Trophoblast cell (in vitro differentiated cells and primary cell): ENCODE measurements around the gene TUBGCP3.

Experiments used
- DNase-seq, 2 donors: peaks; one replicate each; pipeline ENCODE4 v3.0.0-alpha.2; 2016
- H2AFZ ChIP-seq: 2 replicates; pipeline ENCODE4 v1.6.1; 2013; ENCODE audit warnings: low read length, moderate library complexity, mild to moderate bottlenecking; ENCODE audit not compliant: insufficient read depth, poor library complexity
- H2AK5ac ChIP-seq: 2 replicates; pipeline ENCODE4 v1.6.1; 2013; ENCODE audit warnings: mild to moderate bottlenecking, low read length
- H2BK120ac ChIP-seq: 2 replicates; pipeline ENCODE4 v1.6.1; 2013; ENCODE audit warnings: low read length, mild to moderate bottlenecking, moderate library complexity; ENCODE audit not compliant: insufficient read depth, poor library complexity
- H2BK12ac ChIP-seq: 2 replicates; pipeline ENCODE4 v1.6.1; 2013; ENCODE audit warnings: mild to moderate bottlenecking, low read length, moderate library complexity
- H2BK5ac ChIP-seq: 2 replicates; pipeline ENCODE4 v1.6.1; 2013; ENCODE audit warnings: low read length, low read depth, moderate library complexity, mild to moderate bottlenecking; ENCODE audit not compliant: poor library complexity
- H3K14ac ChIP-seq: 2 replicates; pipeline ENCODE4 v1.6.1; 2013; ENCODE audit warnings: mild to moderate bottlenecking, low read length
- H3K18ac ChIP-seq: 2 replicates; pipeline ENCODE4 v1.6.1; 2013; ENCODE audit warnings: mild to moderate bottlenecking, low read length
- H3K23ac ChIP-seq: 2 replicates; pipeline ENCODE4 v1.6.1; 2013; ENCODE audit warnings: low read length
- H3K27ac ChIP-seq: 2 replicates; pipeline ENCODE4 v1.5.1; 2013; ENCODE audit warnings: low read depth, mild to moderate bottlenecking, inconsistent platforms, low read length, moderate library complexity
- H3K27me3 ChIP-seq: 2 replicates; pipeline ENCODE4 v1.6.1; 2013; ENCODE audit warnings: inconsistent platforms, mild to moderate bottlenecking, low read length, moderate library complexity; ENCODE audit not compliant: insufficient read depth
- H3K36me3 ChIP-seq, 2 experiments: 1 replicate in 1 of 2; 2 replicates in 1 of 2; pipeline ENCODE4 v1.6.1; 2013; ENCODE audit warnings: low read length in 2 of 2, mild to moderate bottlenecking in 2 of 2, moderate library complexity in 1 of 2; ENCODE audit not compliant: insufficient read depth in 2 of 2, control insufficient read depth in 1 of 2
- H3K4ac ChIP-seq: 2 replicates; pipeline ENCODE4 v1.6.1; 2013; ENCODE audit warnings: low read depth, mild to moderate bottlenecking, low read length, moderate library complexity
- H3K4me1 ChIP-seq, 2 experiments: 1 replicate in 1 of 2; 2 replicates in 1 of 2; pipeline ENCODE4 v1.6.1; 2013; ENCODE audit warnings: low read length in 2 of 2, mild to moderate bottlenecking in 2 of 2, moderate library complexity in 1 of 2; ENCODE audit not compliant: insufficient read depth in 2 of 2, control insufficient read depth in 1 of 2
- H3K4me2 ChIP-seq: 2 replicates; pipeline ENCODE4 v1.6.1; 2013; ENCODE audit warnings: inconsistent platforms, mild to moderate bottlenecking, low read length, moderate library complexity
- H3K4me3 ChIP-seq: 2 replicates; pipeline ENCODE4 v1.5.1; 2013; ENCODE audit warnings: mild to moderate bottlenecking, low read depth, low read length, inconsistent platforms
- H3K79me1 ChIP-seq: one replicate; pipeline ENCODE4 v1.6.1; 2013; ENCODE audit warnings: low read length
- H3K79me2 ChIP-seq: 2 replicates; pipeline ENCODE4 v1.6.1; 2013; ENCODE audit warnings: low read length, mild to moderate bottlenecking; ENCODE audit not compliant: control insufficient read depth, insufficient read depth, poor library complexity
- H3K9ac ChIP-seq: 2 replicates; pipeline ENCODE4 v1.6.1; 2013; ENCODE audit warnings: mild to moderate bottlenecking, low read length
- H3K9me3 ChIP-seq: 2 replicates; pipeline ENCODE4 v1.6.1; 2013; ENCODE audit warnings: low read depth, mild to moderate bottlenecking, control low read depth, inconsistent platforms, low read length; ENCODE audit not compliant: insufficient read depth
- H4K12ac ChIP-seq: 2 replicates; pipeline ENCODE4 v1.6.1; 2013; ENCODE audit warnings: low read depth, mild to moderate bottlenecking, low read length, moderate library complexity
- H4K8ac ChIP-seq: 2 replicates; pipeline ENCODE4 v1.6.1; 2013; ENCODE audit warnings: low read depth, mild to moderate bottlenecking, low read length, moderate library complexity
- H4K91ac ChIP-seq: one replicate; pipeline ENCODE4 v1.6.1; 2013; ENCODE audit warnings: low read depth, mild to moderate bottlenecking, low read length, moderate library complexity
- WGBS: extraction: QIAGEN DNeasy Blood & Tissue Kit; methylation state at CpG from one replicate; pipeline ENCODE4 v1.1.7; 2013; ENCODE audit warnings: missing lambda C conversion rate; ENCODE audit not compliant: insufficient read length, insufficient coverage; ENCODE audit errors: extremely low coverage; 5-methylcytosine and 5-hydroxymethylcytosine counted together

TUBGCP3 gene

GRCh38 chr13:112606109-112607001, 18.4 kb upstream of the TUBGCP3 start:
- no peak overlapping the region for H3K14ac ChIP-seq
- WGBS: no CpG with 5 or more reads among the region's 45 CpGs
- no peak overlapping the region for H3K4ac ChIP-seq
- peak overlapping the region; percentile 93 for H3K4me2 ChIP-seq
- no peak overlapping the region for H4K12ac ChIP-seq
- H3K27me3 ChIP-seq: no peaks in the 10 kb centered on the region
- no peaks in the 10 kb centered on the region for H3K36me3 ChIP-seq
- no peak overlapping the region for H2AK5ac ChIP-seq
- H3K9ac ChIP-seq: no peak overlapping the region
- H3K4me1 ChIP-seq: peaks cover 4 to 5% of the 10 kb centered on the region in 2 experiments
- peak overlapping the region; percentile 74 for H2AFZ ChIP-seq
- H4K91ac ChIP-seq: no peak overlapping the region
- H3K18ac ChIP-seq: no peak overlapping the region
- no peaks in the 10 kb centered on the region for H3K9me3 ChIP-seq
- H3K79me2 ChIP-seq: no peaks in the 10 kb centered on the region
- no peak overlapping the region for H2BK5ac ChIP-seq
- H3K27ac ChIP-seq: no peak overlapping the region
- H3K4me3 ChIP-seq: peak overlapping the region; percentile 53
- H3K23ac ChIP-seq: no peak overlapping the region
- DNase-seq: peak; percentile 87 to 95
- H3K79me1 ChIP-seq: no peaks in the 10 kb centered on the region
- H4K8ac ChIP-seq: peak overlapping the region; percentile 61
- no peak overlapping the region for H2BK120ac ChIP-seq
- H2BK12ac ChIP-seq: no peak overlapping the region

- no peak overlapping the region for H2BK120ac ChIP-seq
- H3K79me2 ChIP-seq: no peaks in the 10 kb centered on the region
- no peak overlapping the region for H4K8ac ChIP-seq
- no peak overlapping the region for H2BK12ac ChIP-seq
- H4K91ac ChIP-seq: no peak overlapping the region
- H3K4ac ChIP-seq: no peak overlapping the region
- H3K79me1 ChIP-seq: no peaks in the 10 kb centered on the region
- H3K23ac ChIP-seq: peak overlapping the region; percentile 89
- H2AK5ac ChIP-seq: no peak overlapping the region
- H3K27ac ChIP-seq: no peak overlapping the region
- H3K14ac ChIP-seq: no peak overlapping the region
- H4K12ac ChIP-seq: no peak overlapping the region
- H3K4me3 ChIP-seq: no peak overlapping the region
- peak overlapping the region; percentile 43 for H2AFZ ChIP-seq
- H2BK5ac ChIP-seq: no peak overlapping the region
- H3K18ac ChIP-seq: no peak overlapping the region
- peak; percentile 65 to 69 for DNase-seq
- peak overlapping the region; percentile 93 for H3K4me2 ChIP-seq
- no peaks in the 10 kb centered on the region for H3K27me3 ChIP-seq
- H3K36me3 ChIP-seq: no peaks in the 10 kb centered on the region
- H3K4me1 ChIP-seq: peaks cover 6% of the 10 kb centered on the region in 2 experiments
- WGBS: no CpG with 5 or more reads among the region's 18 CpGs
- no peak overlapping the region for H3K9ac ChIP-seq
- no peaks in the 10 kb centered on the region for H3K9me3 ChIP-seq
These were observed 17.6 kb upstream of the TUBGCP3 start for GRCh38 chr13:112605531-112605990.

- Histone ChIP-seq H3K14ac (no peak overlapping the region), H3K79me2 (no peaks in the 10 kb centered on the region), H4K12ac (no peak overlapping the region), H3K18ac (no peak overlapping the region), H2BK120ac (no peak overlapping the region), H3K9me3 (no peaks in the 10 kb centered on the region), H2BK5ac (no peak overlapping the region), H2AK5ac (no peak overlapping the region), H3K4me2 (no peak overlapping the region), H3K4me3 (no peak overlapping the region), H2BK12ac (no peak overlapping the region), H4K8ac (no peak overlapping the region), H3K4me1 (peaks cover 6% of the 10 kb centered on the region in 2 experiments), H3K23ac (no peak overlapping the region), H3K79me1 (no peaks in the 10 kb centered on the region), H4K91ac (no peak overlapping the region), H3K4ac (no peak overlapping the region), H3K36me3 (no peaks in the 10 kb centered on the region), H3K9ac (no peak overlapping the region), H2AFZ (no peak overlapping the region), H3K27ac (no peak overlapping the region), H3K27me3 (no peaks in the 10 kb centered on the region)
- WGBS: no CpG with 5 or more reads among the region's 5 CpGs
- no peak for DNase-seq
These were observed 15.8 kb upstream of the TUBGCP3 start for GRCh38 chr13:112603641-112604225.

- no peak overlapping the region for H3K27ac ChIP-seq
- no peak overlapping the region for H3K4me2 ChIP-seq
- H3K4me1 ChIP-seq: peaks cover 6% of the 10 kb centered on the region in 2 experiments
- H4K12ac ChIP-seq: no peak overlapping the region
- no peaks in the 10 kb centered on the region for H3K36me3 ChIP-seq
- no peak overlapping the region for H3K4me3 ChIP-seq
- no CpG with 5 or more reads among the region's 8 CpGs for WGBS
- H3K4ac ChIP-seq: no peak overlapping the region
- no peak overlapping the region for H2BK12ac ChIP-seq
- no peak overlapping the region for H3K23ac ChIP-seq
- no peaks in the 10 kb centered on the region for H3K9me3 ChIP-seq
- no peak overlapping the region for H2BK5ac ChIP-seq
- no peak overlapping the region for H3K9ac ChIP-seq
- no peak overlapping the region for H3K14ac ChIP-seq
- no peak overlapping the region for H4K8ac ChIP-seq
- no peak overlapping the region for H2BK120ac ChIP-seq
- H3K27me3 ChIP-seq: no peaks in the 10 kb centered on the region
- H2AK5ac ChIP-seq: no peak overlapping the region
- H2AFZ ChIP-seq: no peak overlapping the region
- no peaks in the 10 kb centered on the region for H3K79me2 ChIP-seq
- no peak overlapping the region for H4K91ac ChIP-seq
- DNase-seq: no peak
- H3K79me1 ChIP-seq: no peaks in the 10 kb centered on the region
- no peak overlapping the region for H3K18ac ChIP-seq
These were observed 14.2 kb upstream of the TUBGCP3 start for GRCh38 chr13:112602189-112602588.
